22Rv1 (cell line): ENCODE measurements around the gene NXPH2.

ENCODE experiments used
- H3K27ac ChIP-seq: fragments of 450-650 bp; 2 replicates; pipeline ENCODE4 v1.5.1; 2017
- CTCF ChIP-seq: fragments of 450-650 bp; IDR thresholded peaks from 2 replicates; pipeline ENCODE4 v1.5.1; 2017; ENCODE audit warnings: mild to moderate bottlenecking
- ZFX ChIP-seq: fragments of 450-650 bp; IDR thresholded peaks from 2 replicates; pipeline ENCODE4 v1.6.1; 2017; ENCODE audit warnings: antibody characterized with exemption, borderline replicate concordance

The NXPH2 gene

GRCh38 chr2:138711812-138712211 is 68.4 kb downstream of the NXPH2 start:
- TF ChIP-seq ZFX: no peak
- TF ChIP-seq CTCF: no peak
- no peak overlapping the region for H3K27ac ChIP-seq

- TF ChIP-seq ZFX: no peak
- TF ChIP-seq CTCF: no peak
- no peak overlapping the region for H3K27ac ChIP-seq
Measured at GRCh38 chr2:138708682-138709241, 71.4 kb downstream of the NXPH2 start.

GRCh38 chr2:138707392-138708074 is 72.7 kb downstream of the NXPH2 start:
- H3K27ac ChIP-seq: no peak overlapping the region
- TF ChIP-seq CTCF (no peak), ZFX (no peak)

- TF ChIP-seq ZFX: no peak
- TF ChIP-seq CTCF: no peak
Measured at GRCh38 chr2:138703242-138703641, 76.9 kb downstream of the NXPH2 start.

GRCh38 chr2:138700716-138701115 is 79.5 kb downstream of the NXPH2 start:
- no peak overlapping the region for H3K27ac ChIP-seq
- no peak for TF ChIP-seq CTCF
- TF ChIP-seq ZFX: no peak

More at GRCh38 chr2:138703242-138703641, 76.9 kb downstream of the NXPH2 start:
- H3K27ac ChIP-seq: no peak overlapping the region

- no peak overlapping the region for H3K27ac ChIP-seq
- TF ChIP-seq CTCF: no peak
- no peak for TF ChIP-seq ZFX
Measured at GRCh38 chr2:138699421-138699820, 80.8 kb downstream of the NXPH2 start.

- TF ChIP-seq CTCF (no peak), ZFX (no peak)
Measured at GRCh38 chr2:138698428-138698827, 81.8 kb downstream of the NXPH2 start.

More at GRCh38 chr2:138698428-138698827, 81.8 kb downstream of the NXPH2 start:
- H3K27ac ChIP-seq: no peak overlapping the region
